ENCODE measurements around the gene KY.

DNA sequence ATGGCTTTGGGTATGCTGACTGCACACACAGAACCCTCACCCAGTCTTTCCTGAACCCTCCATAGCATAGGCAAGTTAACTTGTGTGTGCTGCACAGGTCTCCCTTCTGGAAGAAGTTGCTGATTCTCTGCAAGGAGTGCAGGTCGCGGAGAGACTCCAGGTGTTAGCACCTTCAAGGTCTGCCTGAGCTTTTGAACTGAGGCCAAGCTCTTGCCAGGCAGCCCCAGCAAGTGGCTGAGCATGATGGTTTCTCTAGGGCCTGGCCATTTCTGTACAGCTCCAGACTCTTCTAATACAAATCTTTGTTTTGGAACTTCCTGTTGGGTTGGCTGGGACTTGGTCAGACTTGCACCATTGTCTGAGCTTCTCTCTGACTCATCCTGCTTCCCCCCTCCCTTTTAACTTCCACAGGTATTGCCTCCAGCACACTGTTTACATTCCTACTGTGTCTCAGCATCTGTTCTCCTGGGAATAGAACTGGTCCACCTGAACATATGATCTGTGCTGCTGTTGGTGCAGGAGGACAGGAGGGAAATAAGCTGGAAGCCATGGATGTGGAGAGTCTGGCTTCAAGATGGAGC lies 53.3 kb downstream of the KY start:
- no peak for TF ChIP-seq POLR2A (IDR thresholded peaks at IDR 0.05)
- TF ChIP-seq, protein P1, sequence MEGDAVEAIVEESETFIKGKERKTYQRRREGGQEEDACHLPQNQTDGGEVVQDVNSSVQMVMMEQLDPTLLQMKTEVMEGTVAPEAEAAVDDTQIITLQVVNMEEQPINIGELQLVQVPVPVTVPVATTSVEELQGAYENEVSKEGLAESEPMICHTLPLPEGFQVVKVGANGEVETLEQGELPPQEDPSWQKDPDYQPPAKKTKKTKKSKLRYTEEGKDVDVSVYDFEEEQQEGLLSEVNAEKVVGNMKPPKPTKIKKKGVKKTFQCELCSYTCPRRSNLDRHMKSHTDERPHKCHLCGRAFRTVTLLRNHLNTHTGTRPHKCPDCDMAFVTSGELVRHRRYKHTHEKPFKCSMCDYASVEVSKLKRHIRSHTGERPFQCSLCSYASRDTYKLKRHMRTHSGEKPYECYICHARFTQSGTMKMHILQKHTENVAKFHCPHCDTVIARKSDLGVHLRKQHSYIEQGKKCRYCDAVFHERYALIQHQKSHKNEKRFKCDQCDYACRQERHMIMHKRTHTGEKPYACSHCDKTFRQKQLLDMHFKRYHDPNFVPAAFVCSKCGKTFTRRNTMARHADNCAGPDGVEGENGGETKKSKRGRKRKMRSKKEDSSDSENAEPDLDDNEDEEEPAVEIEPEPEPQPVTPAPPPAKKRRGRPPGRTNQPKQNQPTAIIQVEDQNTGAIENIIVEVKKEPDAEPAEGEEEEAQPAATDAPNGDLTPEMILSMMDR (IDR thresholded peaks at IDR 0.05): no peak
- TF ChIP-seq POLR2AphosphoS5 (IDR thresholded peaks at IDR 0.05; ENCODE audit: insufficient read depth in 1 of 2, low read depth in 1 of 2): no peak

Data from vagina (tissue), 2 donors.